NCI-H446 (cell line): ENCODE measurements around the gene EFHB.
"Not testable (repeated sequence)": the region's sequence is repeated elsewhere in the genome, so short reads cannot be mapped to it uniquely, and the experiment has no call there.

Experiments used
- DNase-seq, 2 experiments: peaks; one replicate each; lab custom pipeline; 2025; lab: John Stamatoyannopoulos, UW

The EFHB gene

DNA sequence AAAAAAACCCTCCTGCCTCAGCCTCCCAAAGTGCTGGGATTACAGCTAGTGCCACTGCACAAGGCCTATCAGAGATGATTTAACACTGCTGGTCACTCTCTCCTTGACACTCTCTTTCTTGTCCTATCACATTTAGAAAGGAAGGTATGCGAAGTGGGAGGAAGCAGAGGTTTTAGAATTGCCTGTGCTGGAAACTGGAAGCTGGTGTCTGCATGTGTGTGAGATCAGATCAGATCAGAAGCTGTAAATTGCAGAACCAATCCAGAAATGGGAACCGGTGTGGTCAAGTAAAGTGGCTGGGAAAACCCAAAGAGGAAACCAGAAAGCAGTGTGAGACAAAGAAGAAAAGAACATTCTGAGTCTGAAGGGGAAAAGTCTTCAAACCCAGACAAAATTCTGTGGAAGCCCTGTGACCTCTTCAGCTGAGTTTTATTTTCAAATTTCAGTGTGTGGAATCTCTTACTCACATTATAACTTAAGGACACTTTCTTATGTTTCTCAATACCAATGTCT is 2.8 kb downstream of the EFHB start:
- DNase-seq: no peak

DNA sequence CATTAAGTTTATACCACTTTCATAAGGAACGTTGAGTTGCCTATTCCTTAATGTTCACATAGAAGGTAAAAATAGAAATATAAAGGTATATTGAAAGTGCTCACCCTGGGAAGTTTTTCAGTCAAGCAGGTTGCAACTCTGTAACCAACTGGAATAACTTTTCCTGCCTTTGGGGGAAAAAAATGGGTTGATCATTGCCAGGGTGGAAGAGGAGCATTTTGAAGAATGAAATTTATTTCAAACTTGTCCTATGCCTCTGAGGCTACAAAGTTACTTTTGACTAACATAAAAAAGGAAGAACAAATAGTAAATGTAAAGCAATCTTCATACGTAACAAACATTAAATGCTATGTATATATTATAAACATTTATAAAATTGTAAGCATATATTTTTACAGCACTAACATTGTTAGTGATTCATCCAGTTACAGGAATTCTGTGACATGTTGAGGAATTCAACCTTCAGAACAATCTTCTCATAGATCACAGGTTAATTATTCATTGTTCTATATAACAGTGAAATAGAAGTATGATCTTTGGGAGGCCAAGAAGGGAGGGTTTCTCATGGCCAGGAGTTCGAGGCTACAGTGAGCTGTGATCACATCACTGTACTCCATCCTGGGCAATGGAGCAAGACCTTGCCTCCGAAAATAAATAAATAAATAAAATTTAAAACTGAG is 13.5 kb downstream of the EFHB start:
- DNase-seq: no peak

DNA sequence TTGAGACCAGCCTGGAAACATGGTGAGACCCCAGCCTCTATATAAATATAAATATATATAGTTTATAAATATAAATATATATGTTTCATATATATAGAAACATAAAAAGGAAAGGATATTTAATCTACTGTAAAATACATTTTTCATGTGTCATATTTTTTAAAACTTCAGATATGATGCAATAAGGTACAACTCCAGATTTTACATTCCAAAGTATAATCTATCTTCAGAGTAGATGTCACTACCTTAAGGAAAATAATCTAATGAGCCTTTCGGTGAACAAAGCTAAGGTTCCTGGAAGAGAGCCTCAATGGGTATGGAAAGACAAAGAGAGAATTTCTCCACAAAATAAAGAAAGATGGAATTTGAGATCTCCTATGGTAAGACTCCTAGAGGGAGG is 16.9 kb downstream of the EFHB start:
- no peak for DNase-seq

DNA sequence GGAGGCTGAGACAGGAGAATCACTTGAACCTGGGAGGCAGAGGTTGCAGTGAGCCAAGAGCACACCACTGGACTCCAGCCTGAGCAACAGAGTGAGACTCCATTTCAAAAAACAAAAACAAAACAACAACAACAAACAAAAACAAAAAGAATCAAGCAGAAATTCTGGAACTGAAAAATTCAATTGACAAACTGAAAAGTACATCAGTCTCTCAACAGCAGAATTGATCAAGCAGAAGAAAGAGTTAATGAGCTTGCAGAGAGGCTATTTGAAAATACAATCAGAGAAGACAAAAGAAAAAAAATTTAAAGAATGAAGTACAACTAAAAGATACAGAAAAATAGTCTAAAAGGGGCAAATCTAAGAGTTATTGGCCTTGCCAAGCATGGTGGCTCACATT is 22.6 kb downstream of the EFHB start:
- DNase-seq: no peak

DNA sequence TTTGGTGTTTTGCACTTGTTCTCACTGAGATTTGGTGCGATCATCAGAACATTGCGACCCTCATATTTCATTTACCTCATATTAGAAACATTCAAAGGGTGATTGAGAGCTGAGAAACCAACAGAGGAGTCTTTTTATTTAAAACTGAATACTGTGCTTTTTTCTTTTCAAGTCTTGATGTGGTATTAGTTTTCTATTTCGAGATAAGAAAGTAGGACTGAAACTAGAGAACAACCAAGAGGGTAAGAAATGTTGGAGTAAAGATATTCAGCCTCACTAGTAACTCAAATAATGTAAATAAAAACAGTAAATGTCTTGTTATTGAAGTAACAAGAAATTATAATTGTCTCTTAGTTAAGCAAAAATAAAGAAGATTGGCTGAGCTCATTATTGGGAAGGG is 26.5 kb downstream of the EFHB start:
- no peak for DNase-seq

DNA sequence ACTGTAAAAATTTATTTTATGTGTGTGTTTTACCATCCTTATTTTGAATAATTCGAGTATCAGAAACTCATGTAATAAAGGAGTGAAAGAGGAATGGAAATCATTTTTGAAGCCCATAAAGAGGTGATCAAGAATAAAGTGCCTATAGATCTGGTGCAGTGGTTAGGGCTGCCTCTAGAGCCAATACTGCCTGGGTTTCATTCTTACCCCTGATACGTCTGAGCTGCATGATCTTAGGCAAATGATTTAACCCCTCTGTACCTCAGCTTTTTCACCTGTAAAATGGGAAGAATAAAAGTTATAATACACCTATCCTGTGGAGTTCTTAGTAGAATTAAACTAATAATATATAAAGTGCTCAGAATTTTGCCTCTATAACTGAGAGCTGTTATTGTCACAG is 30.4 kb downstream of the EFHB start:
- DNase-seq: no peak

DNA sequence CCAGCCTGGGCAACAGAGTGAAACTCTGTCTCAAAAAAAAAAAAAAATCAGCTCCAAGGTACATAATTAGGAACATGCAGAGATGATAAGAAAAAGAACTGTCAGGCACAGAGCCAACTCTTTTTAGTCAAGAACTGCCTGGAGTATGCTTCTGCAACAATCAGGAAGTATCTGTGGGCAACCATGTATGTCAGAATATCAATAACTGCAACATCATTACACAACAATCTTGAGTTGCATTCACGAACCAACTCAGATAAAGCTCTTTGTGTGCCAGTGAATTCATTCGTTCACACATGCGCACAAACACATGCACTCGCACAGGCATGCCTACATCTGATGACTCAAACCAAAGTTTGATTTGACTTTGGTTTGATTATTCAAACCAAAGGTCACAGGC is 32.1 kb downstream of the EFHB start:
- DNase-seq: no peak

DNA sequence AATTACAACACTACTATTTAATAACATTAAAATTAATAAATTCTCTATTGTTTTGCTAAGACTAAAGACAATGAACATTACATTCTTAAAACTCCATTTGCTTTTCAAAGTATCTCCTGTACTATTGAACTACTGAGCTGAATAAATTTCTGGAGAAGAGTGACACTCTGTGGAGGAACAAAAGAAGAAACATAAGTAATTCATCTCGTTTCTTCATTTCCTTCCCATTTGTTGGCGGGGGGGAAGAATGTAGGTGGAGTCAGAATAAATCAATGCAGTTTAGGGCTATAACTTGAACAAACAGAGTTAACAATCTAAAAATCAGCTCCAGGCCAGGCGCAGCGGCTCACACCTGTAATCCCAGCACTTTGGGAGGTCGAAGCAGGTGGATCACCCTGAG is 32.7 kb downstream of the EFHB start:
- no peak for DNase-seq

DNA sequence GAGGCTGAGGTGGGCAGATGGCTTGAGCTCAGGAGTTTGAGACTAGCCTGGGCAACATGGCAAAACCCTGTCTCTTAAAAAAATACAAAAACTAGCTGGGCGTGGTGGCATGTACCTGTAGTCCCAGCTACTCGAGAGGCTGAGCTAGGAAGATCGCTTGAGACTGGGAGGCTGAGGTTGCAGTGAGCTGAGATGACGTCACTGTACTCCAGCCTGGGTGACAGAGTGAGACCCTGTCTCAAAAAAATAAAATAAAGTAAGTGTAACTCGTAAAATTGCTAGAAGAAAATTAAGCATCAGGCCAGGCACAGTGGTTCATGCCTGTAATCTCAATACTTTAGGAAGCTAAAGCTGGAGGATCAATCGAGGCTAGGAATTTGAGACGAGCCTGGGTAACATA is 34.2 kb downstream of the EFHB start:
- DNase-seq: not testable (repeated sequence)

DNA sequence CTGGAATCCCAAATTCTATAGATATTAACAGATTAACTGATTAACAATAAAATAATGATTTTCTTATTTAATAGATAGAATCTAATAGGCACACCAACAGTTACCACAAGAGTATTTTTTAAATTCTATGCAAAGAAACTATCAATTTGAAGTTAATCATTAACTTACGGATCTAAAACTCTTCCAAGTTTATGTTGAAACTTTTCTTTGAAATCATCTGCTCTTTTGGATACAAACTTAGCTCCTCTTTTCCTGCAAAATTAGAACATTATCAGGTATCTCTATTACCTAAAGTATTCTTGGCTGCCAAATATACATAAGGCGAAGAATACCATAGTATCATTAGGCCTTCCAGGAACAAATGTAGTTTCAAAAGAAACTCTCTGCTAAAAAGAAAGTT is 34.8 kb downstream of the EFHB start:
- DNase-seq: no peak

DNA sequence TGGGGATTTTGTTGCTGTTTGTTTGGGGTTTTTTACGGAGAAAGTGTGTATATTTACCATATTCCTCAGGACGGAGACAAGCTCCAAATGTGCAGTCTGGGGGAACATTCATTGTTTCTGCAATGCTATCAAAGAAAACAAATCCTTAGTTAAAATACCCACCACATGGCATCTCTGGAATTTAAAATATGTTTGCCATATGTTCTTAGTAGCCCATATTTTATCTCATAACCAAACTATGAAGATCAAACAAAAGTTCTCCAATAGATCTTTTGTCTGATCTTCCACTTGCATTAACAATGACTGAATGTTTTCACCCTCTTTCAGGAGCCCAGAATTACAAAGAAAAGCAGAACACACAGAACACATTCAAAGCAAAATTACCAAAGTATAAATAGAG is 35.3 kb downstream of the EFHB start:
- DNase-seq: no peak

DNA sequence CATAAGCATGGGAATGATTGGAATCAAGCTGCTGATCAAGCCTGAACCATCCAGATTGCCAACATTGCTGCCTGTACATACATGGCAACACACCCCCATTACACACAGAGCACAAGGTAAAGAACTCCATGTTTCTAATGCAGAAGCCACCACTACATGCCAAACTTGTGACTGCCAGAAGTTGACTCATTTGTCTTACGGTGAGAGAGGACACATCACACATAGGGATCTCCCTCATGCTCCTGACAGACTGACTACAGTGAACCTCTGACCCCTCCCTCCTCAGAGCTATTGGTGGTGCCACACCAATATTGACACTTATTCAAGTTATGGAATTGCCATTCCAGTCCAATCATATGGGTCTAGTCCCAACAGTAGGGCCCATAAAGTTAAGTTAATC is 42.3 kb downstream of the EFHB start:
- DNase-seq: no peak

DNA sequence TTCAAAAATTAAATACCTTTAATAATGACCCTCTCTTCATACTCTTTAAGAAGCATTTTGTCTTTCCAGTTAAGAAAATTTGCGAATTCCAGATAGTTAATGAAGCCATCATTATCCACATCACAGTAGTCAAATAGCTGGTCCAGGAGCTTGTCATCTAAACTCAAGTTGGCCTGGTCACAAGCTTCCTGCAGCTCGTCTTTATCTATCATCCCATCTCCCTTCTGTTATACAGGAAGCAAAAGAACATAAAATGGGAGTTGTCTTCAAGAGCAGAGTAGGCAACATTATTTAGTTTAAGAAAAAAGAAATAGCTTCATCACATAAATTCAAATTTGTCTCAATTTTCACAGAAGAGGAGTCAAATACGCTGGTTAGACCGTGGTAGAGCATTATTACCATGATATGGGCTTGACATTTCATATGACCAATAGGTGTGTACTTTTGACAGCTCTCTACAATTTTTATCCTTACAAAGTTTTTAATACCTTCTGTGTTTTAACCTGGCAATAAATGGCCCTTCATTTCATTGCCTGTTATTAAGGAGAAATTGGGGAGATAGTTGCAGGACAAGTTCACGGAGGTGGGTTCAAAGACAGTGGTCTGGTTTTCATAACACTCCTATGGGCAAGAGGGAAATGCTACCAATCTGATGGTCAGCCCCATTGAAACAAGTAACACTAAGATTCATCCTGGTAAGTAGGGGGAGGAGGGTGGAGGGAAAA is 45.4 kb downstream of the EFHB start:
- DNase-seq: no peak

DNA sequence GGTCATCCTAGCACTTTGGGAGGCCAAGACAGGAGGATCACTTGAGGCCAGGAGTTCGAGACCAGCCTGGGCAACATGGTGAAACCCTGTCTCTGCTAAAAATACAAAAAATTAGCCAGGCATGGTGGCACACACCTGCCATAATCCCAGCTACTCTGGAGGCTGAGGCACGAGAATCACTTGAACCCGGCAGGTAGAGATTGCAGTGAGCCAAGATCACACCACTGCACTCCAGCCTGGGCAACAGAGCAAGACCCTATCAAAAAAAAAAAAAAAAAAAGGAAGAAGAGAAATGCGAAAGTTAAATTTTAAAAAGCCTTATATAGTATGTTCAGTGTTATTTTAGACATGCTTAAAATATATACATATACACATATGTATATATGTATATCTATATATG is 46.9 kb downstream of the EFHB start:
- DNase-seq: not testable (repeated sequence)

DNA sequence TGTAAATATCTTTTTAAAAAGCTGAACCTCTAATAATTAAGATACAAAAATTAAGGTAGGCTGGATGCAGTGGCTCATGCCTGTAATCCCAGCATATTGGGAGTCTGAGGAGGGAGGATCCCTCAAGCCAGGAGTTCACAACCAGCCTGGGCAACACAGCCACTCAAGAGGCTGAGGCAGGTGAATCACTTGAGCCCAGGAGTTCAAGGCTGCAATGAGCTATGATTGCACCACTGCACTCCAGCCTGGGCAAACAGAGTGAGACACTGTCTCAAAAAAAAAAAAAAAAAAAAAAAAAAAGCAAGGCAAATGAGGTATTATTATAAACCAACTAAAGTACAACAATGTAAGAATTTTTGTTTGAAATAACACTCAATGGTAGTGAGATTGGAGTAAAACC is 47.6 kb downstream of the EFHB start:
- no peak for DNase-seq

DNA sequence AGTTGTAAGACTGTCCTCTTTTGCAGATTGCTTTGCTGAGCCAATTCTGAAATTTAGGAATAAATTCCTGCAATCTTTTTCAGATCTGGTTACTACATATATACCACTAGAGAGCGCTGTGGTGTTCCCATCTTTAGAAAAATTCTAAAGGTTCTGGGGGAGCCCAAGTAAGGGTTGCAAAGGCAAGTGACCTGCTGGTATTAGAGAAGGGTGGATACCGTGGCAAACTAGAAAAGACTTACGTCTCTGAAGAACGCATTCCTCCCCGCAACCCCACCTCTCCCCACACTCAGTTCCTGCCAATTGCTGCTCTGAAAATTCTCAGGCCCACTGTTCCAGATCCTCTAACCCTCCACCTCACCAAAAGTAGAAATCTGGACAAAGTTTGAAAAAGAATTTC is 48.5 kb downstream of the EFHB start:
- peak in 1 of 2 experiments; percentile 17 for DNase-seq

DNA sequence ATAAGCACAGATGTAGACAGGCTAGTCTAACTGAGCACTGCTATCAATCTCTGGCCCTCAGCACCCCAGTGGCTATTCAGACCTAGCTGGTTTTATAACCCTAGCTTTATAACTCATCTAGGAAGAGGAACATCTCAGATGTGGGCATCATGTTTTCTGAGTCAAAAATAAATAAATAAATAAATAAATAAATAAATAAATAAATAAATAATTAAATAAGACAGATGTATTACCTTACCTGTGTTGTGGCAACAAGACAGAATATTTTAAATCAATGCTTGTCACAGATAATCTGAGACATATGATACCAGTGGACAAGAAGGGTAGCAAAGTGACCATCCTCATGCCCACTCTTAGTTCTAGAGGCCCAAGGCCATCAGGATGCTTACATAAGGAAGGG is 52.2 kb downstream of the EFHB start:
- DNase-seq: no peak

DNA sequence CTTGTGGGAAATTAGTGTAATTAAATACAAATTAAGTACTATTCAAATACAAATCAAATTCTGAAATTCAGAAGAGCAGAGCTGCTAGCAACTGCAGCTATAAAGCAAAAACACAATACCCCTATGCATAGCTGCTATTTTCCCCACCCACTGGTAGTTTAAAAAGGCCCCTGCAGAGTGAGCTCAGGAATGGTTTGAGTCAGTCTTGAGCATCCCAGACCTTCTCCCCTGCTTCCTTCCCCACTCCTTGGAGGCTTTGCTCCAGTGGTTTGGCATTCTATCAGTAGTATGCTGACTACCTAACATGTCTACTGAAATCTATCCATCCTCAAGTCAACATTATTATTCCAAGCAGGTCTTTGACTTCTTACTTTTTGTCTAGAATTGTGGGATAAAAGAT is 53.0 kb downstream of the EFHB start:
- no peak for DNase-seq

DNA sequence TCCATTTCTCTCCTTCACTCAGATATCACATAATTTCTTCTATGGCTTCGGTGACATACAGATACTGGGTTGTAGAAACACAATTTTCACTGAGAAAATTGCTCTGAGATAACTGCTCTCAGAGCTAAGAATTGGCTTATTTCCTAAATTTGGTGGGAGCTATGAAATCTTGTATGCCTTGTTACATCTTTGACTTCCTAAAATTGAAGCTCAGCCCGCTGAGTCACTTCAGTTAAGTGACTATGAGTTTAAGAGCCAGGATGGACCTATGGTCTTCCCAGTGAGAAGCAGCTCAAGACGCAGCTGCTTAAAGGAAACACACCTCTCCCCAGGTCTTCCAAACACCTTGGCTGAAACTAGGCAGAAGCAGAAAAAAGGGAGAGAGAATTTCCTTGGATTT is 56.4 kb downstream of the EFHB start:
- no peak for DNase-seq

DNA sequence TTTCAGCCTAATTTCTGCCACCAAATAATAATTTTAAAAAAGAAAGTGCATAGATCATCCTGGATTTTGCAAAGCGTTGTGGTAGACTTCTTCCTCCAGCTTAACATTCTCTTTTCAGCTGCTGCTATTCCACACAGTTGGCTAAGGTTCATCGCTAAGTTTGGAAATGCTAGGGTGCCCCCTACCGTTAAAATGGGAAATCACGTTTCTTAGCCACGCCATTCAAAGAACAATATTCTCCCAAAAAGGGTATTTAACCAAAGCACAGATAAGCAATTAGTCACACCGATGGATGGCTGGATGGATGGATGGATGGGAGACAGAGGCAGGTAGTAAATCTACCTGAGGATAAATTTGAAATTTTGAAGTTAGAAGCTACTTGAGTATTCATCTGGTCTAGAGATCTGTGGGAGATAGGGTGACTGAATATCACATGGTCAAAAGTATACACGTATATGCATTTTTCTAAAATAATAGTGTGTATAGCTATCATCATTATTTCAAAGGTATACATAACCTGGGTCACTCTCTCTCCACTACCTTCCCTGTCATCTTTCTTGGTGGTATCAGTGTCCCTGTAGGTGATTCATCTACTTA is 67.2 kb downstream of the EFHB start:
- DNase-seq: peak; percentile 24 to 63

DNA sequence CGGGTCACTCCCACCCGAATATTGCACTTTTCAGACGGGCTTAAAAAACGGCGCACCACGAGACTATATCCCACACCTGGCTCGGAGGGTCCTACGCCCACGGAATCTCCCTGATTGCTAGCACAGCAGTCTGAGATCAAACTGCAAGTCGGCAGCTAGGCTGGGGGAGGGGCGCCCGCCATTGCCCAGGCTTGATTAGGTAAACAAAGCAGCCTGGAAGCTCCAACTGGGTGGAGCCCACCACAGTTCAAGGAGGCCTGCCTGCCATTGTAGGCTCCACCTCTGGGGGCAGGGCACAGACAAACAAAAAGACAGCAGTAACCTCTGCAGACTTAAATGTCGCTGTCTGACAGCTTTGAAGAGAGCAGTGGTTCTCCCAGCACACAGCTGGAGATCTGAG is 78.7 kb downstream of the EFHB start:
- DNase-seq: not testable (repeated sequence)

DNA sequence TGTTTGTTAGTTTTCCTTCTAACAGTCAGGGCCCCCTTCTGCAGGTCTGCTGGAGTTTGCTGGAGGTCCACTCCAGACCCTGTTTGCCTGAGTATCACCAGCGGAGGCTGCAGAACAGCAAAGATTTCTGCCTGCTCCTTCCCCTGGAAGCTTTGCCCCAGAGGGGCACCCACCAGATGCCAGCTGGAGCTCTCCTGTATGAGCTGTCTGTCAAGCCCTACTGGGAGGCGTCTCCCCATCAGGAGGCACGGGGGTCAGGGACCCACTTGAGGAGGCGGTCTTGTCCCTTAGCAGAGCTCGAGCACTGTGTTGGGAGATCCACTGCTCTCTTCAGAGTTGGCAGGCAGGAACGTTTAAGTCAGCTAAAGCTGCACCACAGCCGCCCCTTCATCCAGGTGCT is 87.4 kb downstream of the EFHB start:
- not testable (repeated sequence) for DNase-seq
